Caco-2 (cell line): ENCODE data around the gene ZNF133. TPM values are rescaled to one million over a fixed set of nuclear protein-coding genes. Genes with fewer than 3 reads are reported as not detected.
"Not testable (repeated sequence)": the region's sequence is repeated elsewhere in the genome, so short reads cannot be mapped to it uniquely, and the experiment has no call there.

Experiments used
- BruUV-seq: library from RNA; stranded (reverse); fragments of 400-500 nt; replicated peaks from 2 replicates; lab custom pipeline; 2021; lab: Mats Ljungman, UMichigan
- CTCF ChIA-PET: fragments of 300-600 bp; sonication (Branson Sonifier 250); formaldehyde crosslinking; loops from one replicate; lab custom pipeline; 2022; ENCODE audit warnings: antibody characterized with exemption; lab: Charles Lee
- POLR2A ChIA-PET: fragments of 300-600 bp; sonication (Branson Sonifier 250); formaldehyde crosslinking; loops from one replicate; lab custom pipeline; 2022; ENCODE audit warnings: antibody characterized with exemption; lab: Charles Lee
- DNase-seq, 2 experiments: peaks; one replicate each; pipeline versions ENCODE4 v3.0.0 to v3.0.0-alpha.2; 2020 to 2022
- H3K27me3 ChIP-seq: replicated peaks from 2 replicates; pipeline ENCODE4 v1.6.0; 2011; ENCODE audit warnings: low read length; ENCODE audit not compliant: control insufficient read depth, insufficient read depth
- H3K36me3 ChIP-seq: 2 replicates; pipeline ENCODE4 v1.5.1; 2011; ENCODE audit warnings: low read length; ENCODE audit not compliant: control insufficient read depth, insufficient read depth
- H3K4me1 ChIP-seq: fragments of 250-450 bp; sonication (Bioruptor Pico); 2 replicates; pipeline ENCODE4 v1.5.1; 2020; ENCODE audit warnings: mild to moderate bottlenecking
- H3K4me3 ChIP-seq: 2 replicates; pipeline ENCODE4 v1.5.1; 2011; ENCODE audit warnings: low read depth, mild to moderate bottlenecking, control low read depth, low read length
- H3K9me3 ChIP-seq: fragments of 250-450 bp; sonication (Bioruptor Pico); 2 replicates; pipeline ENCODE4 v1.5.1; 2020; ENCODE audit warnings: mild to moderate bottlenecking, moderate library complexity
- H3K27ac Mint-ChIP-seq: one replicate; pipeline ENCODE4 v1.8.0; 2022; ENCODE audit warnings: mixed read lengths; ENCODE audit not compliant: unreplicated experiment
- H3K27me3 Mint-ChIP-seq: one replicate; pipeline ENCODE4 v1.8.0; 2022; ENCODE audit warnings: mixed read lengths; ENCODE audit not compliant: insufficient read depth, unreplicated experiment
- H3K36me3 Mint-ChIP-seq: one replicate; pipeline ENCODE4 v1.8.0; 2022; ENCODE audit warnings: mild to moderate bottlenecking, mixed read lengths; ENCODE audit not compliant: insufficient read depth, unreplicated experiment
- H3K4me1 Mint-ChIP-seq: one replicate; pipeline ENCODE4 v1.8.0; 2022; ENCODE audit warnings: low read depth, mixed read lengths; ENCODE audit not compliant: unreplicated experiment
- H3K4me3 Mint-ChIP-seq: one replicate; pipeline ENCODE4 v1.8.0; 2022; ENCODE audit warnings: mild to moderate bottlenecking, moderate library complexity, mixed read lengths; ENCODE audit not compliant: unreplicated experiment
- H3K9me3 Mint-ChIP-seq: one replicate; pipeline ENCODE4 v1.8.0; 2022; ENCODE audit warnings: mixed read lengths; ENCODE audit not compliant: unreplicated experiment
- CTCF ChIP-seq, 2 experiments: fragments of 200-600 bp in 1 of 2; IDR thresholded peaks; 1 replicate in 1 of 2; 2 replicates in 1 of 2; pipeline versions ENCODE4 v1.5.1 to v1.8.0; 2011 to 2022; ENCODE audit warnings: antibody characterized with exemption in 1 of 2, control low read depth in 1 of 2, inconsistent platforms in 1 of 2, low read depth in 1 of 2, low read length in 1 of 2, mild to moderate bottlenecking in 1 of 2, moderate library complexity in 1 of 2; ENCODE audit not compliant: insufficient read depth in 1 of 2, severe bottlenecking in 1 of 2, unreplicated experiment in 1 of 2
- intact Hi-C: fragments of 100-400 bp; cut with micrococcal nuclease; formaldehyde crosslinking; loops from one replicate; pipeline ENCODE4 v1.10.0; 2022; ENCODE audit not compliant: unreplicated experiment
- total RNA-seq: library from RNA; stranded (reverse); gene quantifications from 2 replicates; pipeline ENCODE4 v1.2.3, GENCODE V29; 2022

The ZNF133 gene
- total RNA-seq, 1 experiment from 2014 or later = 14.8 TPM

- H3K4me1 Mint-ChIP-seq = peaks cover 26% of the 10 kb centered on the region
- Histone ChIP-seq H3K27me3 (no peaks in the 10 kb centered on the region), H3K9me3 (peaks cover 2% of the 10 kb centered on the region; the same call in 1 of the 2 replicates), H3K4me3 (no peak overlapping the region), H3K36me3 (no peaks in the 10 kb centered on the region), H3K4me1 (peaks cover 70% of the 10 kb centered on the region)
- H3K27ac Mint-ChIP-seq = no peak overlapping the region
- no TSS peak for BruUV-seq
- intact Hi-C loops = loop anchor here (2.0 to 5.0 kb wide), 2 partner anchors 36 to 63 kb away; partner anchors contain the start of gene ZNF133
- no peaks in the 10 kb centered on the region for H3K36me3 Mint-ChIP-seq
- ChIA-PET CTCF (no interaction called here), POLR2A (no interaction called here)
- H3K9me3 Mint-ChIP-seq = no peaks in the 10 kb centered on the region
- TF ChIP-seq CTCF (IDR thresholded peaks at IDR 0.05; ENCODE audit: insufficient read depth in 1 of 2, low read depth in 1 of 2, low read length in 1 of 2, severe bottlenecking in 1 of 2, unreplicated experiment in 1 of 2) = no peak
- DNase-seq = peak; percentile 51 to 77
- H3K27me3 Mint-ChIP-seq = no peaks in the 10 kb centered on the region
- H3K4me3 Mint-ChIP-seq = peak overlapping the region; percentile 27
These were observed 36.3 kb downstream of the ZNF133 start for GRCh38 chr20:18324596-18325089.

GRCh38 chr20:18326990-18327389, 38.7 kb downstream of the ZNF133 start:
- Histone ChIP-seq H3K4me3 (no peak overlapping the region), H3K9me3 (peaks cover 21% of the 10 kb centered on the region)
- H3K27ac Mint-ChIP-seq = no peak overlapping the region

GRCh38 chr20:18331694-18332093, 43.4 kb downstream of the ZNF133 start:
- Mint-ChIP-seq H3K27me3 (no peaks in the 10 kb centered on the region), H3K4me3 (no peak overlapping the region), H3K36me3 (peaks cover 11% of the 10 kb centered on the region), H3K27ac (no peak overlapping the region), H3K9me3 (peaks cover 53% of the 10 kb centered on the region), H3K4me1 (peaks cover 15% of the 10 kb centered on the region)
- H3K27me3 ChIP-seq = no peaks in the 10 kb centered on the region
- DNase-seq = no peak
- CTCF ChIA-PET = no interaction called here
- no peak for TF ChIP-seq CTCF (IDR thresholded peaks at IDR 0.05; ENCODE audit: insufficient read depth in 1 of 2, low read depth in 1 of 2, low read length in 1 of 2, severe bottlenecking in 1 of 2, unreplicated experiment in 1 of 2)
- no peak overlapping the region for H3K4me3 ChIP-seq
- peaks cover 24% of the 10 kb centered on the region for H3K9me3 ChIP-seq
- POLR2A ChIA-PET = no interaction called here
- intact Hi-C loops = no loop called here
- peaks cover 23% of the 10 kb centered on the region for H3K4me1 ChIP-seq
- no TSS peak for BruUV-seq
- peaks cover 3% of the 10 kb centered on the region; the same call in 1 of the 2 replicates for H3K36me3 ChIP-seq

More at GRCh38 chr20:18326990-18327389, 38.7 kb downstream of the ZNF133 start:
- peaks cover 11% of the 10 kb centered on the region for H3K36me3 Mint-ChIP-seq
- no peak for TF ChIP-seq CTCF (IDR thresholded peaks at IDR 0.05; ENCODE audit: insufficient read depth in 1 of 2, low read depth in 1 of 2, low read length in 1 of 2, severe bottlenecking in 1 of 2, unreplicated experiment in 1 of 2)
- DNase-seq = no peak
- intact Hi-C loops = no loop called here
- no TSS peak for BruUV-seq
- peaks cover 70% of the 10 kb centered on the region for H3K4me1 ChIP-seq
- H3K9me3 Mint-ChIP-seq = peaks cover 17% of the 10 kb centered on the region
- no peak overlapping the region for H3K4me3 Mint-ChIP-seq
- H3K36me3 ChIP-seq = peaks cover 3% of the 10 kb centered on the region; the same call in 1 of the 2 replicates
- H3K27me3 Mint-ChIP-seq = no peaks in the 10 kb centered on the region
- peaks cover 26% of the 10 kb centered on the region for H3K4me1 Mint-ChIP-seq
- H3K27me3 ChIP-seq = no peaks in the 10 kb centered on the region
- ChIA-PET CTCF (no interaction called here), POLR2A (no interaction called here)

GRCh38 chr20:18349749-18350148, 61.4 kb downstream of the ZNF133 start:
- BruUV-seq, H3K4me3 ChIP-seq, H3K27ac Mint-ChIP-seq, H3K4me1 ChIP-seq, H3K27me3 ChIP-seq, H3K9me3 ChIP-seq, intact Hi-C loops, DNase-seq, H3K4me3 Mint-ChIP-seq, H3K36me3 ChIP-seq, CTCF ChIA-PET, H3K27me3 Mint-ChIP-seq, H3K9me3 Mint-ChIP-seq, POLR2A ChIA-PET, H3K36me3 Mint-ChIP-seq, H3K4me1 Mint-ChIP-seq: not testable (repeated sequence)
